GM12873 (cell line): Measurements from ENCODE around the gene EPB42.

Experiments used
- CTCF ChIP-seq: IDR thresholded peaks from 2 replicates; pipeline ENCODE4 v1.5.1; 2012; ENCODE audit warnings: low read depth, mild to moderate bottlenecking, moderate library complexity, low read length, control low read depth; ENCODE audit not compliant: insufficient read depth; ENCODE audit errors: missing control alignments

The EPB42 gene

GRCh38 chr15:43199945-43200488, 20.8 kb downstream of the EPB42 start:
- no peak for TF ChIP-seq CTCF

GRCh38 chr15:43198992-43199391, 21.8 kb downstream of the EPB42 start:
- no peak for TF ChIP-seq CTCF

- no peak for TF ChIP-seq CTCF
These were observed 23.9 kb downstream of the EPB42 start for GRCh38 chr15:43196760-43197548.

GRCh38 chr15:43194795-43195194, 26.0 kb downstream of the EPB42 start:
- TF ChIP-seq CTCF: no peak

- no peak for TF ChIP-seq CTCF
These were observed 27.1 kb downstream of the EPB42 start for GRCh38 chr15:43193710-43194109.

GRCh38 chr15:43190178-43190577, 30.6 kb downstream of the EPB42 start:
- no peak for TF ChIP-seq CTCF

GRCh38 chr15:43189296-43189695, 31.5 kb downstream of the EPB42 start:
- TF ChIP-seq CTCF: no peak
